Keratinocyte (primary cell): ENCODE measurements around the gene PPP1R12A. TPM values are rescaled to one million over a fixed set of nuclear protein-coding genes. Genes with fewer than 3 reads are reported as not detected.
A peak's percentile ranks its signal among the peaks of the same experiment; 100 is the strongest.

Source experiments
- DNase-seq: peaks from one replicate; pipeline ENCODE4 v3.0.0-alpha.2; 2011; ENCODE audit warnings: low read depth, missing footprints, low spot score
- FAIRE-seq: peaks from 2 replicates; lab custom pipeline; 2011; peaks lifted over from hg19 to GRCh38; lab: Jason Lieb, UNC
- H2AFZ ChIP-seq: 2 replicates; pipeline ENCODE4 v1.6.0; 2012; ENCODE audit warnings: low read length, control low read depth, inconsistent platforms; ENCODE audit not compliant: control insufficient read depth
- H3K27ac ChIP-seq: 2 replicates; pipeline ENCODE4 v1.5.1; 2011; ENCODE audit warnings: low read length; ENCODE audit not compliant: control insufficient read depth, insufficient read depth
- H3K27me3 ChIP-seq: 3 replicates; pipeline ENCODE4 v1.6.0; 2011; ENCODE audit warnings: low read length; ENCODE audit not compliant: control insufficient read depth, insufficient read depth; ENCODE audit errors: extremely low read depth
- H3K36me3 ChIP-seq, 2 experiments: 2 replicates in 1 of 2; 3 replicates in 1 of 2; pipeline ENCODE4 v1.5.1; 2011; ENCODE audit warnings: low read length in 2 of 2, mild to moderate bottlenecking in 1 of 2; ENCODE audit not compliant: control insufficient read depth in 2 of 2, insufficient read depth in 2 of 2; ENCODE audit errors: extremely low read depth in 1 of 2
- H3K4me1 ChIP-seq: 3 replicates; pipeline ENCODE4 v1.5.1; 2011; ENCODE audit warnings: low read length; ENCODE audit not compliant: control insufficient read depth, insufficient read depth; ENCODE audit errors: extremely low read depth
- H3K4me2 ChIP-seq: 3 replicates; pipeline ENCODE4 v1.6.0; 2011; ENCODE audit warnings: low read depth, low read length; ENCODE audit not compliant: control insufficient read depth, insufficient read depth; ENCODE audit errors: extremely low read depth
- H3K4me3 ChIP-seq, 3 experiments: fragments of 200-600 bp in 1 of 3; sonication (generic) in 1 of 3; 2 replicates in 2 of 3; 3 replicates in 1 of 3; pipeline ENCODE4 v1.5.1; 2011 to 2016; ENCODE audit warnings: low read length in 3 of 3, mild to moderate bottlenecking in 3 of 3, control low read depth in 2 of 3, inconsistent platforms in 1 of 3, low read depth in 1 of 3, mixed read lengths in 1 of 3, mixed run types in 1 of 3, moderate library complexity in 1 of 3; ENCODE audit not compliant: control insufficient read depth in 2 of 3, insufficient read depth in 2 of 3; ENCODE audit errors: extremely low read depth in 1 of 3
- H3K79me2 ChIP-seq: 2 replicates; pipeline ENCODE4 v1.6.0; 2012; ENCODE audit warnings: low read length; ENCODE audit not compliant: control insufficient read depth, insufficient read depth
- H3K9ac ChIP-seq: 3 replicates; pipeline ENCODE4 v1.6.0; 2011; ENCODE audit warnings: low read length; ENCODE audit not compliant: control insufficient read depth, insufficient read depth; ENCODE audit errors: extremely low read depth
- H3K9me1 ChIP-seq: 3 replicates; pipeline ENCODE4 v1.6.0; 2011; ENCODE audit warnings: low read length; ENCODE audit not compliant: control insufficient read depth, insufficient read depth; ENCODE audit errors: extremely low read depth
- H3K9me3 ChIP-seq: 2 replicates; pipeline ENCODE4 v1.5.1; 2012; ENCODE audit warnings: low read depth, low read length; ENCODE audit not compliant: control insufficient read depth
- H4K20me1 ChIP-seq: 3 replicates; pipeline ENCODE4 v1.6.0; 2011; ENCODE audit warnings: low read length; ENCODE audit not compliant: control insufficient read depth, insufficient read depth; ENCODE audit errors: extremely low read depth
- CTCF ChIP-seq, 3 experiments: IDR thresholded peaks in 1 of 3; conservative IDR thresholded peaks in 1 of 3; optimal IDR thresholded peaks in 1 of 3; 2 replicates in 2 of 3; 3 replicates in 1 of 3; pipeline versions ENCODE3 to v1.5.1; 2011; ENCODE audit warnings: low read length in 3 of 3, mild to moderate bottlenecking in 3 of 3, moderate library complexity in 2 of 3, control low read depth in 1 of 3, inconsistent platforms in 1 of 3; ENCODE audit not compliant: insufficient read depth in 2 of 3; ENCODE audit errors: extremely low read depth in 1 of 3
- EZH2 ChIP-seq: IDR thresholded peaks from one replicate; pipeline ENCODE4 v1.6.1; 2012; ENCODE audit warnings: inconsistent platforms, mild to moderate bottlenecking, low read length, moderate library complexity
- dilution Hi-C: fragments of 300-500 bp; cut with MboI; formaldehyde crosslinking; loops from one replicate; pipeline ENCODE4 v1.7.0; 2020; ENCODE audit warnings: low sequenced_read_pairs; ENCODE audit not compliant: extremely low pct_ligation_motif_present
- polyA plus RNA-seq, 5 experiments: library from polyadenylated mRNA; depleted of rRNA in 3 of 5; stranded (reverse) in 3 of 5; stranded (forward) in 1 of 5; unstranded in 1 of 5; fragments of >200 nt; gene quantifications; 1 replicate in 1 of 5; 2 replicates in 3 of 5; 3 replicates in 1 of 5; pipeline versions ENCODE4 v1.2.1 to v1.2.3, GENCODE V29; 2011 to 2012; ENCODE audit warnings: missing spikeins in 2 of 5, low read depth in 1 of 5, low replicate concordance in 1 of 5

PPP1R12A gene
- polyA plus RNA-seq, 1 donor (not counting 4 experiments of a cell fraction or from before 2014, with no cell fraction given): 45.2 TPM

DNA sequence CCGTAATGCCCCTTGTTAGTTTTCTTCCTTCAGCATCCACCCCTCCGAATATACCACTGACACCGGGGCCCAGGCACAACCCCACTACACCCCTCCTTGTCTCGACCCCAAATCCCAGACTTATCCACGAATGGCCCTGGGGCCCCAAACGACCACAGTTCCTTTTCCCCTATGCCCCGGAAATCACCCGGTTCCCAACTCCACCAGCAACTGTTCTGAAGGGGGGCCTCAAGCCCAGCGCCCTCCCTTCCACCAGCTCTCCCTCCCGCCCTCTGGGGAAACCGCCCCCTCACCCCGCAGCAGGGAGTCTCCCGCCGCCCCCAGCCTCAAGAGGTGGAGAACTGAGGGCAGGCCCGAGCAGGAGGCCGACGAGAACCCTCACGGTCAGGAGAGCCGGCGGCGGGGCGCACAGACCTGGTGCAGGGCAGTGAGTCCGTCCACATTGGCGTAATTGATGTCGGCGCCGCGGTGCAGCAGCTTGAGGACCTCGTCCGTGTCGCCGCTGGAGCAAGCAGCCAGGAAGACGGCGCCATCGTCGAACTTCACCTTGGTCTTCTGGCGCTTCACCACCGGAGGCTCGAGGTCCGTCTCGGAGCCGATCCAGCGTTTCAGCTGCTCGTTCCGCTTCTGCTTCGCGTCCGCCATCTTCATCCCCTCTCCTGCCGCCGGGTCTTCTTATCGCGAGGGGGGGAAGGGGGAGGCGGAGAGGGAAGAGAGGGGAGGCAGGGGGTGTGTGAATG lies 446 bp downstream of the PPP1R12A start:
- peak overlapping the region; percentile 99 for H2AFZ ChIP-seq
- peak overlapping the region; percentile 95 for H3K9ac ChIP-seq
- no peaks in the 10 kb centered on the region for H3K9me1 ChIP-seq
- H3K79me2 ChIP-seq: peaks cover 69% of the 10 kb centered on the region
- H3K4me2 ChIP-seq: peak overlapping the region; percentile 60
- H4K20me1 ChIP-seq: peaks cover 5% of the 10 kb centered on the region
- no peaks in the 10 kb centered on the region for H3K9me3 ChIP-seq
- H3K4me3 ChIP-seq: peak overlapping the region; percentile 82 to 99 (median 83)
- dilution Hi-C loops: no loop called here
- DNase-seq: no peak
- no peak for FAIRE-seq
- H3K27me3 ChIP-seq: no peaks in the 10 kb centered on the region
- no peak for TF ChIP-seq EZH2
- TF ChIP-seq CTCF (optimal IDR thresholded peaks at IDR 0.05 in 1 of 3, IDR thresholded peaks at IDR 0.05 in 1 of 3, conservative IDR thresholded peaks at IDR 0.05 in 1 of 3; ENCODE audit: extremely low read depth in 1 of 3, insufficient read depth in 2 of 3, low read length in 3 of 3): no peak
- no peaks in the 10 kb centered on the region for H3K36me3 ChIP-seq
- H3K27ac ChIP-seq: peak overlapping the region; percentile 95
- H3K4me1 ChIP-seq: peaks cover 16% of the 10 kb centered on the region

GRCh38 chr12:79933532-79934264 lies 1.2 kb downstream of the PPP1R12A start:
- DNase-seq: no peak
- Histone ChIP-seq H3K9me3 (no peaks in the 10 kb centered on the region), H3K4me3 (peak overlapping the region; percentile 82 to 99 (median 83)), H3K4me1 (peaks cover 18% of the 10 kb centered on the region), H3K79me2 (peaks cover 76% of the 10 kb centered on the region), H4K20me1 (peaks cover 9% of the 10 kb centered on the region), H3K36me3 (no peaks in the 10 kb centered on the region), H3K27ac (peak overlapping the region; percentile 95), H3K27me3 (no peaks in the 10 kb centered on the region), H3K9me1 (peaks cover 2% of the 10 kb centered on the region), H2AFZ (peak overlapping the region; percentile 99), H3K4me2 (peak overlapping the region; percentile 60), H3K9ac (peak overlapping the region; percentile 95)
- no peak for TF ChIP-seq CTCF (optimal IDR thresholded peaks at IDR 0.05 in 1 of 3, IDR thresholded peaks at IDR 0.05 in 1 of 3, conservative IDR thresholded peaks at IDR 0.05 in 1 of 3; ENCODE audit: extremely low read depth in 1 of 3, insufficient read depth in 2 of 3, low read length in 3 of 3)
- no peak for TF ChIP-seq EZH2
- dilution Hi-C loops: no loop called here
- FAIRE-seq: no peak
